ENCODE results near the gene HAPLN1.
"Not testable (repeated sequence)": the region's sequence is repeated elsewhere in the genome, so short reads cannot be mapped to it uniquely, and the experiment has no call there.

Gene HAPLN1

DNA sequence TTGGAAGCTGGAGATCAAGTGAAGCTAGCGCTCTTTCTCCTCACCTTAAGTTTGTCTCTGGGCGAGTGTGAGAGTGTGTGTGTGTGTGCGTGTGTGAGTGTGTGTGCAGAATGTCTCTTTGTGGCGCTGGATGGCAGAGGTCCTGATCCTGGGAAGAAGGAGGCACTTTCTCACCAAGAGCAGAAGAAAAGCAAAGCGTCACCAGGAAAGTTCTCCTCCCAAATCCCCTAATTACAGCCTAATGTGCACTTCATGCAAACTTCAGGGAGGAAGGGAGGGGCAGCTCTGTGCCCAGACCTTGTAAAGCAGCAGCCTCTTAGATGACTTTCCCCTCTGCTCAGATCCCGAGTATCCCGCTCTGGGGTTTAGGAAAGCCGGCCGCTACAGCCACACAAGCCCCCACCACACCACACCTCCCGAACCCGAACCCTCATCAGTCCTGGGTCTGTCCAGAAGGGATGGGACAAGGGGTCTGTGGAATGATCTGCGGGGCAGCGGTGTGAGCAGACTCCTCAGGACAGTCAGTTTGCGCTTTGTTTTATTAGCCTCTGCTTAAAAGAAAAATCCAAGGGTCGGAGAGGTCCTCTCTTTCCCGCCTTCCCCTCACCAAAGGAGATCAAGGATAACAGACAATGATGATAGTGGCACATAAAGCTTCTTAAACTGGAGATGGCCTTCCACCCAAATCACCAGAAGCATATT lies at the start of gene HAPLN1:
Gene HAPLN1, minus strand, starts transcription at position 20 of the 702 bp plus-strand sequence. CDS start 47,332 bp downstream, outside the sequence.
- no peak for DNase-seq

DNA sequence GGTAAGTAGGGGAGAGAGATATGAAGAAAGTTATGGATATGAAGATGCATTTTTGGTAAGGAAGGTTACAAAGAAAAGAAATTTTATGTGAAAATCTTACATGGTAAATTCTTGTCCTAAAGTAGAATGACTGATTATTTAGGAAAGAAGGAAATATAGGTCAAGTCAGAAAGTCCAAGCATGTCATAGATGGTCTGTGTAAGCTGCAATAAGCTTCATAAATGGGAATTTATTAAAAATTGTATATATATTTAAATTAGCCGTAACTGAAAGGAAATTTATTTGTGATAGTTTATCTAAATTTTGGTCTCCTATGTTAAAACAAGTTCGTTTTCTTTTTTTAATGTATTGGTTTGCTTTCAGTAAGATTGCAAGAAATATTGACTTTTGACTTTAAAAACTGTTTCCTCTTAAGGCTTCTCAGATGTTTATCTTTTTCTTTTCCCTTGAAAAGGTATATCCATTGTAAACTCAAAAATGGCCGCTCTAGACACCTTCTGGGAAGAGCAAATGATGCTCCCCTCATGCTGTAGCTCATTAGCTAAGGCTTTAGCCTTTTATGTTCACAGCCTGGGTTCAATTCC lies 46.8 kb upstream of the HAPLN1 start:
- DNase-seq: no peak

DNA sequence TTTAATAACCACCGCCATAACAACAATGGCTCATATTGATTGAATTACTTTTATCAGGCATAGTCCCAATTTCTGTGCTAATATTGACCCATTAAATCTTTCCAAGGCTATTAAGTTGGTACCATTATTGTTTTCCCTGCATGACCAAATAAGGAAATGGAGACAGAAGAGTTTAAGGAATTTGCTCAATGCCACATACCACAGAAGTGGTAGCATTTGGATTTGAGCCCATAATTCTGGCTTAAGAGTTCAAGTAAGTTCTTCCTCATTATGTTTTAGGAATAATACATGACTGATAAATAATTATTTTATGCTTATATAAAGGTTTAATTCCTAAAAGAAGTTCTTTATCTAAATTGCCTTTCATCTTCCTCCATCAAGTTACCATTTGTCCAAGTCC lies 43.4 kb upstream of the HAPLN1 start:
- DNase-seq: no peak

DNA sequence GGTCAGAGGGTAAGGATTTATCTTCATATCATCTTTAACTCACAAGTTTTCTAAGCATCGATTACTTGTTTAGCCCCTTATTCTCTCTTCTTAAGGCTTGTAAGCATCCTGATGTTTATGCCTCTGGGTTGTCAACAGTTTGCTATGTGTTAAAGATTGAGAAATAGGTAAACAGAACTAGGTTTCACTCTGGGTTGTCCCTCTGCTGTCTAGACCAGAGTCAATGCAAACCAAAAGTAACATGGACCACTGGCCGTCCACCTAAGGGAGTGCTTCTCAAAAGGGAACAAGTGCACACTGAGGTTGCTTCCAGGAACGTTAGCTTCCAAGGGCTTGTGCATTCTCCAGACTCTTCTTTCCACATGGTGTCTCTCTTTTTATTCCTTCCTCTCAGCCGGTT lies 39.9 kb upstream of the HAPLN1 start:
- no peak for DNase-seq

DNA sequence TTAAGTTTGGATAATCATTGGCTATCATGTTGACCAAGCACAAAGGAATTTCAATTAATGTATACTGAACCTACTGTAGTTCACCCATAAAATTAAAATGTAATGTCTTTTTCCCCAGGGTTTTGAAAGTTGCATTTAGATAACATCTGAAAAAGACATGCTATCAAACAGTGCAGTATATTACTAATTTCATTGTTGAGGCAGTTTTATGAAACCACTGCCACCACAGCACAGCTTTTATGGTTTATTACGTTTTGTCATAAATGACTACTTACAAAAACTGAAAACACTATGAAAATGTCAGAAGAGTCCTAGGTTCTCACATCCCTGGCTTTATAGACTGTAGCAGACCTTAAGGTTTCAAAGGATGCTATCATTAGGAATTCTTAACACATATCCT lies 32.0 kb upstream of the HAPLN1 start:
- no peak for DNase-seq

DNA sequence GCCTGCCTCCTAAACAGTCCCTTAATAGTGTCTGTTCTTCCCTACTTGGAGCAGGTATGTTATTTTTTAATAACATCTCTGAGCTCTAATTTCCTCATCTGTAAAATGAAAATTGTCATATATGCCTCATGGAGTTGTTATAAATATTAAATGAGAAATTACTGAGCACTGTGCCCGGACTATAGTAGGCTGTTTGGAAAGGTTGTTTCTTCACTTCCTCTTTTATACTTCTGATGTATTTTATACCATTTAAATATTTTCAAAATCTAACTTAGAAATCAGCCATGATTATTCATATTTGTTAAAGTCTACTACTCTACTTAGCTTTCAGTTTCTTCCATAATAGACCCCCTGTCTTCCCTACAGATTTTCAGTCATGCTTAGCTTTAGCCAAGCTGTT lies 30.5 kb upstream of the HAPLN1 start:
- DNase-seq: no peak

DNA sequence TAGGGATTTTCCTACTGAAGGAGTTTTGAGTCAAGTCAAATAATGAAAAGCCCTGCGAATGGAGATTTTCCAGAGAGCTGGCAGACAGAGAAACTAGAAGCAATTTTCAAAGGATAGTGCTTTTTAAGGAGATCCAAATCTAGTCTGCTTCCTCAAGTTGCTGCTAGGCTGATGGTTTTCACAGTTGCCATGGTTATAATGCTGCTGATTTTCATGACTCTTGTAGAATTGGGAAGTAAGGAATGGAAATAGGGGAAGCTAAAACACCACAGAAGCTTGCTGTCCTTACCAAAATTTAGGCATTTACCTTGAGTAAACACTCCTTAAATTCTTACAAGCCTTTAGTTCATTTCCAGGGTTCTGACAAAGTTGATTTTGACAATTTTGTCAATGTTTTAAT lies 30.1 kb upstream of the HAPLN1 start:
- peak; percentile 23 to 28 for DNase-seq

DNA sequence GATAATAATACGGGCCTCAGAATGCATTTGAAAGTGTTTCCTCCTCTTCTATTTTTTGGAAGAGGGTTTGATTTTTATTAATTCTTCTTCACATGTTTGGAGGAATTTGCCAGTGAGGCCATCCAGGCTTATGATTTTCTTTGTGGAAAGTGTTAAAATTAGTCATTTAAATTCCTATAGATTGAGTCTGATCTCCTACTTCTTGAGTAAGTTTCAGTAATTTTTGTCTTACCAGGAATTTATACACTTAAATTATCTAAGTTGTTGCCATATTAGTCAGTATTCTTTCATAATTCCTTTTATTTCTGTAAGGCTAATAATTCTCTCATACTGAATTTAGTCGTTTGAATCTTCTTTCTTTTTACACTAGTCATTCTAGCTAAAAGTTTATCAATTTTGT lies 25.2 kb upstream of the HAPLN1 start:
- no peak for DNase-seq

DNA sequence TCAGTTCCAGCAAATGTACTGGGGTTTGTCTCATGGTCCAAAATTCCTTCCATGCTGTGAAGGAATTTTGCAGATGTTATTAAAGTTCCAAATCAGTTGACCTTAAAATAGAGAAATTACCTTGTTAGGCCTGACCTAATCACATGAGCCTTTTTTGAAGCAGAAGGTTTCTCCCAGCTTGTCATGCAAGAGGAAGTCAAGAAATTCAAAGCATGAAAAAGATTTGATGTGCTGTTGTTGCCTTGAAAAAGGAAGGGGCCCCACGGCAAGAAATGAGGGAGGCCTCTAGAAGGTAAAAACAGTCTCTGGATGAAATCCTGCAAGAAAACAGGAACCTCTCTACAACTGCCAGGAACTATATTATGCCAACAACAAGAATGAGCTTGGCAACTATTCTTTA lies 24.2 kb upstream of the HAPLN1 start:
- no peak for DNase-seq

DNA sequence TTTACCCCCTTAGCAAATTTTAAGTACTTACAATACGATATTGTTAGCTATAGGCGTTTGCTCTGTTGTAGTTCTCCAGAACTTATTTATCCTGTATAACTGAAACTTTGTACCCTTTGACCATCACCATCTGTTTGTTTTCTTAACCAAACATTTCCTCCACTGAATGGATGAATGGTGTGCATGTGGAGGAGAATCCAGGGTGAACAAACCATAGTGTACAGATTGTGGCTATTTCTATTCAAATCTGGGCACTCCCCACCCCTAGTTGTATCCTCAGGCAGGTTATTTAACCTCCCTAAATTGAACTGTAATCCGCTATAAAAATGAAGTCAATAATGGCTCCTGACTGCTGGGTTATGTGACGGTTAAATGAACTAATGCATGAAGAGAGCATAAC lies 21.4 kb upstream of the HAPLN1 start:
- no peak for DNase-seq

DNA sequence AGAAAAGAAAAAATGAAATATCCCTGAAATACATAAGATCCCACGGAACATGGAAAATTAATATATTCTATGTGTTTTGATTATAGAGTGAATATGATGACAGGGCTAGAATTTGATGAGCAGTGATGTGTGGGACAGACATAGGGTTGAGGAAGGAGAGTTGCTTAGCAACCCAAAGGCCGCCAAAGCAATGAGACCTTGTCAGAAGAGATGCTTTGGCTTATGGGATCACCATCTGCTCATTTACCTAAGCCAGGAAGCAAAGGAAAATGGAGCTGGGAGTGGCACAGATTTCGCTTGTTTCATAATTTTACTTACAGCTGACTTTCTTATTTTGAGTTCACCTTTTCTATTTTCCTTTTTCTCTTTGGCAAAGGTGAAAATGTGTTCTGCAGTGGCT lies 20.9 kb upstream of the HAPLN1 start:
- DNase-seq: no peak

DNA sequence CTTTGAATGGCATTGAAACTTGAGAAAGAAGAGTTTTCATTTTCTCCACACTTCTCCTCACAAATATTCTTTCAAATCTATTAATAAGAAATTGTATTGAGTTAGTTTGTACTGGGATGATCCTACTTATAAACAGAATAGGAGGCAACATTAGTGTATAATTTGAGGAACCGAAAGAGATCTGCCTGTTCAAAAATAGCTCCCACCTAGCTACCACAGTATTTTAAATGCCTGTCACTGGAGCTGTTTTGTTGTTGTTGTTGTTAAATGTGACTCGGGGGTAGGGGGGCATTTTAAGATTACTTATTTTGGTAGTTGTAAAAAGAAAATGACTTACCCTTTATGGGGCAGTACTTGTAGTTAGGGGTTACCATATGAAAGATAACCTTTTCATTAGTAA lies 20.1 kb upstream of the HAPLN1 start:
- no peak for DNase-seq

DNA sequence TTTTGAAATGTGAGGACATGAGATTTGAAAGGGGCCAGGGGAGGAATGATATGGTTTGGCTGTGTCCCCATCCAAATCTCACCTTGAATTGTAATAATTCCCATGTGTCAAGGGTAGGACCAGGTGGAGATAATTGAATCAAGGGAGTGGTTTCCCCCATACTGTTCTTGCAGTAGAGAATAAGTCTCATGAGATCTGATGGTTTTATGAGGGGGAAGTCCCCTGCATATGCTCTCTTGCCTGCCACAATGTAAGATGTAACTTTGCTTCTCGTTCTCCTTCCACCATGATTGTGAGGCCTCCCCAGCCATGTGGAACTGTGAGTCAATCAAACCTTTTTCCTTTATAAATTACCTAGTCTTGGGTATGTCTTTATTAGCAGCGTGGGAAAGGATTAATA lies 15.5 kb upstream of the HAPLN1 start:
- not testable (repeated sequence) for DNase-seq

DNA sequence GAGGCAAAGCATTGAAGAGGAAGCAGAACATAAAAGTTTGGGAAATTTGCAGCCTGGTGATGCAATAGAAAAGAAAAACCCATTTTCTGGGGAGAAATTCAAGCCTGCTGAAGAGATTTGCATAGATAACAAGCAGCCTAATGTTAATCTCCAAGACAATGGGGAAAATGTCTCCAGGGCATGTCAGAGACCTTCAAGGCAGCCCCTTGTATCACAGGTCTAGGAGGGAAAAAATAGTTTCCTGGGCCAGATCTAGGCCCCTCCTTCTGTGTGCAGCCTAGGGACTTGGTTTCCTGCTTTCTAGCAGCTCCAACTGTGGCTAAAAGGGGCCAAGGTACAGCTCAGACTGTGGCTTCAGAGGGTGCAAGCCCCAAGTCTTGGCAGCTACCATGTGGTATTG lies 14.4 kb upstream of the HAPLN1 start:
- not testable (repeated sequence) for DNase-seq

DNA sequence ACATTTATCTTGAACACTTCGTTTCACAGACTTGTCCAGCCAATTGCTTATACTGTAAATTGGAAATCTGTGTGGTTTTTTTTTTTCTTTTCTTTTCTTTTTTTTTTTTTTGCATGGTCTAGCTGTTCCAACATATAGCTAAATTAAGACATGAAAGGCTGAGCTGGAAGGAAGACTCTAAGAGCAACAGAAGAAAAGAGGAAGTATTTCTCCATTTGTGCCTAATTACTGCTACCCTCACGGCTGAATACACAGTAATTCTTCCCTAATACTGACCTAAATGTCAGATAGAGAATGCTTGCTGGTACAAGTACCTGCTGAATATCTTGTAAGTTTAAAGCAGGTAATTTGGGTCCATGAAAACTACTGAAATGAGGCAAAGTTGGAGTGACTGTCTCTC lies 11.0 kb upstream of the HAPLN1 start:
- no peak for DNase-seq

DNA sequence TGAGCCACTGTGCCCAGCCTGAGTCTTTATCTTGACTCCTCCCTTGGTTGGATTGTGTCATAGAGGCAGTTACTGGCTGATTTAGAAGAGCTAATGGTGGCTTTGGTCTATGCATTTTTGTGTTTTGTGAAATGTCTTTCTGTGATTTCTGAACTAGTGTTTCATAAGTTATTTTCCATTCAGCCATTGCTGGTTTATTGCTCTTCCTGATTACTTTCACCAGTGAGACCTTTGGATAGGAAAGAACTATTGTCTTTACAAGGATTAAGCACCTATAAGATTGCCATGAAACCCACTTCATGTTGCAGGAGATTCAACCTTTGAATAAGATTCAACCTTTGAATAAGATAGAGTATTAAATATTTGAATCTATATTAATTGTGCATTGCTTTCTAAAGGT lies 8.7 kb upstream of the HAPLN1 start:
- no peak for DNase-seq

DNA sequence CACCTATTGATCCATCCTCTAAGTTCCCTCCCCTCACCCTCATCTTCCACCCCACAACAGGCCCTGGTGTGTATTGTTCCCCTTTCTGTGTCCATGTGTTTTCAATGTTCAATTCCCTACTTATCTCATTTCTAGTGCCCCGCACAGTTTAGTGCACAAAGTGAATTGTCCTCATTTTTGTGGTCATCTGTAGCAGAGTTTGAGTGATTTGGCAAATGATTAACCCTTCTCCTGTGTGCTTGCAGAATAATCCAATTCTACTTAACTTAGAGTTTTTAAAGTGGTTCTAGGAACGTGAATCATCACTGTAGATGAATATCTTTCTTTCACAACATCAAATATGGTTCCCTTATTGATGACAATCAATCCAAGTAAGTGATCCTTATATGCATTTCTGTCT lies 6.3 kb upstream of the HAPLN1 start:
- DNase-seq: no peak

DNA sequence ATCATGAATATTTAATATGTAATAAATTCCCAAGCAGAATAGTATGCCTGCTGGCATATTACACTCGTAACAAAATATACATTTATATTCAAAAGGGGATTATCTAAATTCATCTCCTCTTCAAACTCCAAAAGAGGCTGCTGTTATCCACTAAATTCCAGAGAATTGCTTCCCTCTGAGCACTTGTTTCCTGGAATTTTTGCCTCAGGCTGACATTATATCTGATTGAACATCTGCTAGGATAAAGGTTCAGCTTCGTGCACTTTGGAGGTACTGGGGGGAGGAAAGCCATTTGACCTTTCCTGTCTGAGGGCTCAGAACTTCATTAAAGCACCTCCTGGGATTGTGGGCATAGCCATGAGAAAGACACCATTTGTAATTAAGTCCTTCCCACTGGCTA lies 4.3 kb upstream of the HAPLN1 start:
- DNase-seq: no peak

DNA sequence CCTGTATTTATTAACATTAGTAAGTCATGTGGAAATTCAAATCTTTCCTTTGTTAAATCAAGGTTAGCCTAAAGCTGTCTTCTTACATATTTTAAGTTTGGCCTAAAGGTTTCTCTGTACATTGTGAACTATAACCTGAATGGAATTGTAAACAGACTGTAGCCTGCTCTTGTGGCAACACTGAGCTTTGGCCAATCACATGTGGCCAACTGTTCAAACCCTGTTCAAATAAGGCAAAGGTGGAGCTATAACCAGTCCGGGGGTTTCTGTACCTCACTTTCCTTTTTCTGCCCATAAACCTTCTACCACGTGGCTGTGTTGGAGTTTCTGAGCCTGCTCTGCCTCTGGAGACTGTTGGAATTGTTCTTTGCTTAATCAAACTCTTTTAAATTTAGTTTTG lies 3.3 kb upstream of the HAPLN1 start:
- DNase-seq: no peak

DNA sequence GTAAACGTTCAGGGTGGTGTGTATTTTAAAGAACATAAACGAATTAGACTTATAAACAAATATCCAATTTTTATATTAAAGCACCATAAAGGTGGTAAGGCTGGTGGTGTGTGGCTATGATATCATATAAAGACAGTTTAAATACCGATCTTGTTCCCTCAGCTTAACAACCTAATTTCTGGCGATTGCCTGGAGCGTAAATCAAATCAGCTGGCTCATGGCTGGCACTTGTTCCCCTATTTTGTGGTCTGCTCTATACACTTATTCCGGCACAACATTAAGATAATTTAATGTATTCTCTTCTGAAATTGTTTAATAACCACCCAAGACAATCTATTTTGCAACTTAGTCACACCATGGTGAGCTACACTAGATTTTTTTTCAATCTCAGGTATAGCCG lies 2.4 kb upstream of the HAPLN1 start:
- no peak for DNase-seq

DNA sequence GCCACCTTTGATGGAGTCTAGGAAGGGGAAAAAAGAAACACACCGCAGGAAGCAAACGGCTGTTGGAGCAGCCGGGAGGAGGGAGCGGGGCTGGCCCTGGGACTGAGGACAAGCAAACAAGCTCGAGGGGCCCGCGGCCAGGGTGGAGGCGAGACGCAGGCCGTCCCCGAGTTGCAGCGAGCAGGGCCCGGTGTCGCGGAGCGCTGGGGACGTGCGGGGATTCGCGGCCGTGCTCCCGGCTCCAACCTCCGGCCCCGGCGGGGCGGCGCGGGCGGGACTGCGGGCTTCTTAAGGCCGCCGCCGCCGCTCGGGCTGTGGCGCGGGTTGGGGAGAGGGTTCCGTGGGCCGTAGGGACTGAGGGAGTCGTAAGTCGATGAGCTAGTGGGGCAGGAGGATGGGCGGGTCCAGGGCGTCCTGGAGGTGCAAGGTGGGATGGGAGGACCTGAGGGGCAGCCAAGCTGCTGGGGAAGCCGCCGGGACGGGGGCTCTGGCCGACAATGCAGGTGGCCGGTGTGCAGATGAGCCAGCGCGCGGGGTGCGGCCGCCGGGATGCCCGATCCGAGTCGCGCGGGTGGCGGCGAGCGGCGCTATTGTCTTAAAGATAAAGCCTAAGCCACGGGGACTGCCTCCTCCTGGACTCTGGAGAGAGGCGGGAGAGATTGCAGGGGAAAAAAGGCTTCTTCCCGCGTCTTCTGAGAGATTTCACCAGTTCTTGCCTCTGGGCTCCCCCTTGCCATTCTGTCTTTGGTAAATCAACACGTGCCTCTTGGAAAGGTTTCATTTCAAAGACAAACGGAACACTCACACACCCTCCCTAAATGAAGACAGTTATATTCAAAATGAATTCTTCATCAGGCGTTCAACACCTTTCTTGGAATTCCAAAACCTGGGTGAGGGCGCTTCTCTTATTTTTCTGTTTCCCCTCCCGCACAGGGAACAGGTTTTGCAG lies 1.6 kb upstream of the HAPLN1 start:
- no peak for DNase-seq

DNA sequence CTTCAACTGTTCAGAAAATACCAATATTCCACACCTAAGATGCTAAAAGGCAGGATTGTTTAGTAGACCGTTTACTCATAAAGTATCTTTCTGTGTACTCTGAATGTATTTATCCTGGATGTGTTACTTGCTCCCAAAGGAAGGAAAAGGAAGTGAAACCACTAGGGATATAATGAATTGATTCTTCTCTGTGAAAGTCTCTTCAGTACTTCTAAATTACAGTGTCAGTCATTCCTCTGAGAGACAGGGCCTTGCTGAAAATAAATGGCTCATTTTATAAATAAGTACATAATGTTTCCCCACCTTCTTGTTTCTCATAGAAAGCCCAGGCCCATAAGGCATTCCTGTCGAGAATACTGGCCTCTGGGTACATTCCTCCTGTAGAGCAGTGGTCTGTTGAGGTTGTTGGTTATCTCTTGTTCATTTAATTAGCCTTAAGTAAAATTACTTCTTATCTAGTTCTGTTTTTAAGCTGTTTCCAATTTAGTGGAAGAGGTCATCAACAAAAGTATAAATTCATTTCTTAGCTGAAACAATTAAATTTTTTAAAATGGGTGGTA lies 1.6 kb downstream of the HAPLN1 start:
- no peak for DNase-seq

DNA sequence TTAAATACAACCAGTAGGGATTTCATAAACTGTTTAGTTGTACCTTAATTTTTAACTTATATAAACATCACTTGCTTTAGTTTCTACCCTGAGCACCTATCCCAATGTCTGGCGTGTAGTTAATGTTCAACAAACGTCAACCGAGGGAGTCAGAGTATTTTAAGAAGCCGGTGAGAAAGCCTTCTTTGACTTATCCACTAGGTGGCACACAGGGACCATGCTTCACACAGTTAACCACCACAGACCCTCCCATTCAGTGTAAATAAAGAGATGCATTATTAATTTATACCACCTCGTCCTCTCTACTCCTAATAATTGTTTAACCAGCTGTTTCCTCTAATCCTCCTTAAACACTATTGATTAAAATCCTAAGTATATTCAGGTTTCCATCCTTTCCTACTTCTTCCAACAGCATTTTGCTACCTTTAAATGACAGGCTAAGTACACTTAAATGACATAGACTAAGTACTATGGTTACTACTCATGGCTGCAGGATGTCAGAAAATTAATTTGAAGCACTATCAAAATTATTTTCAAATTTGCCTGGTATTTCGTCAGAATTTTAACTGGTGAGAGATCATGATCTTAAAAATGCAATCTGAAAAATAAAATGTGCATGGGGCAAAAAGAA lies 2.3 kb downstream of the HAPLN1 start:
- DNase-seq: peak; percentile 28 to 52

Measured in inflammatory macrophage treated with lipopolysaccharide for 1 hour (primary cell).